Nephron progenitor cell (in vitro differentiated cells): ENCODE measurements around the gene ASB13.

Experiments used
- DNase-seq: peaks from one replicate; pipeline ENCODE4 v3.0.0; 2021
- H3K27ac Mint-ChIP-seq: 2 replicates; pipeline ENCODE4 v1.8.0; 2021; ENCODE audit warnings: mild to moderate bottlenecking, moderate library complexity, mixed read lengths
- H3K27me3 Mint-ChIP-seq: 2 replicates; pipeline ENCODE4 v1.8.0; 2021; ENCODE audit warnings: mild to moderate bottlenecking, low read depth, mixed read lengths; ENCODE audit not compliant: poor library complexity
- H3K36me3 Mint-ChIP-seq: 2 replicates; pipeline ENCODE4 v1.8.0; 2021; ENCODE audit warnings: low read depth, mixed read lengths
- H3K4me1 Mint-ChIP-seq: 2 replicates; pipeline ENCODE4 v1.8.0; 2021; ENCODE audit warnings: mixed read lengths
- H3K4me3 Mint-ChIP-seq: 2 replicates; pipeline ENCODE4 v1.8.0; 2021; ENCODE audit warnings: mild to moderate bottlenecking, moderate library complexity, mixed read lengths
- H3K9me3 Mint-ChIP-seq: 2 replicates; pipeline ENCODE4 v1.8.0; 2021; ENCODE audit warnings: mild to moderate bottlenecking, moderate library complexity, mixed read lengths
- TF ChIP-seq, protein P1 (sequence below): fragments of 200-600 bp; sonication (generic); IDR thresholded peaks from 2 replicates; pipeline ENCODE4 v1.5.0; 2021; ENCODE audit warnings: antibody characterized with exemption

ASB13 gene

GRCh38 chr10:5606864-5607263, 59.5 kb downstream of the ASB13 start:
- no peaks in the 10 kb centered on the region for H3K27me3 Mint-ChIP-seq
- H3K4me1 Mint-ChIP-seq: peaks cover 32% of the 10 kb centered on the region
- no peak for DNase-seq
- no peak overlapping the region for H3K4me3 Mint-ChIP-seq
- peaks cover 6% of the 10 kb centered on the region for H3K9me3 Mint-ChIP-seq
- no peak overlapping the region for H3K27ac Mint-ChIP-seq
- no peaks in the 10 kb centered on the region for H3K36me3 Mint-ChIP-seq
- TF ChIP-seq, protein P1, sequence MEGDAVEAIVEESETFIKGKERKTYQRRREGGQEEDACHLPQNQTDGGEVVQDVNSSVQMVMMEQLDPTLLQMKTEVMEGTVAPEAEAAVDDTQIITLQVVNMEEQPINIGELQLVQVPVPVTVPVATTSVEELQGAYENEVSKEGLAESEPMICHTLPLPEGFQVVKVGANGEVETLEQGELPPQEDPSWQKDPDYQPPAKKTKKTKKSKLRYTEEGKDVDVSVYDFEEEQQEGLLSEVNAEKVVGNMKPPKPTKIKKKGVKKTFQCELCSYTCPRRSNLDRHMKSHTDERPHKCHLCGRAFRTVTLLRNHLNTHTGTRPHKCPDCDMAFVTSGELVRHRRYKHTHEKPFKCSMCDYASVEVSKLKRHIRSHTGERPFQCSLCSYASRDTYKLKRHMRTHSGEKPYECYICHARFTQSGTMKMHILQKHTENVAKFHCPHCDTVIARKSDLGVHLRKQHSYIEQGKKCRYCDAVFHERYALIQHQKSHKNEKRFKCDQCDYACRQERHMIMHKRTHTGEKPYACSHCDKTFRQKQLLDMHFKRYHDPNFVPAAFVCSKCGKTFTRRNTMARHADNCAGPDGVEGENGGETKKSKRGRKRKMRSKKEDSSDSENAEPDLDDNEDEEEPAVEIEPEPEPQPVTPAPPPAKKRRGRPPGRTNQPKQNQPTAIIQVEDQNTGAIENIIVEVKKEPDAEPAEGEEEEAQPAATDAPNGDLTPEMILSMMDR: no peak

DNA sequence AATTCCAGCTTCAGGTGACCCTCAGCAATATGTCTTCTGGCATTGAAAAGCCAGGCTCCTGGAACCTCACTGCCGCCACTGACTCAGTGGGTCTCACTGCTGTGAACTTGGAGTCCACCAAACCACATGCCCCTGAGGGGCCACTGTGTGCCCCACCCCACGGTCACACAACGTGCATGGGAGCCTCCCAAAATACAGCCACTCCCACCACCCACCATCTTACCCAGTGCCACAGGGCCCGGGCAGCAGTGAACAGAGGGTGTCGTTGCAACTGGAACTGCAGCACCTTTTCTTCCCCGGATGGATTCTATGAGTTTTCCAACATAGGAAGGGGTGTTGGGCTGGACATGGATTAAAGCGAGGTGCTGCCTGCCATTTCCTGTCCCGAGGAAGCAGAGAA, 60.1 kb downstream of the ASB13 start:
- no peak overlapping the region for H3K4me3 Mint-ChIP-seq
- H3K27me3 Mint-ChIP-seq: no peaks in the 10 kb centered on the region
- H3K36me3 Mint-ChIP-seq: no peaks in the 10 kb centered on the region
- H3K27ac Mint-ChIP-seq: no peak overlapping the region
- TF ChIP-seq, protein P1: no peak
- peaks cover 32% of the 10 kb centered on the region for H3K4me1 Mint-ChIP-seq
- H3K9me3 Mint-ChIP-seq: peaks cover 6% of the 10 kb centered on the region
- no peak for DNase-seq

GRCh38 chr10:5604961-5605360, 61.4 kb downstream of the ASB13 start:
- H3K4me3 Mint-ChIP-seq: no peak overlapping the region
- peaks cover 4% of the 10 kb centered on the region for H3K27me3 Mint-ChIP-seq
- TF ChIP-seq, protein P1: no peak
- H3K27ac Mint-ChIP-seq: no peak overlapping the region
- H3K9me3 Mint-ChIP-seq: peaks cover 6% of the 10 kb centered on the region
- peaks cover 30% of the 10 kb centered on the region for H3K4me1 Mint-ChIP-seq
- DNase-seq: no peak
- H3K36me3 Mint-ChIP-seq: no peaks in the 10 kb centered on the region

GRCh38 chr10:5604236-5604925, 62.0 kb downstream of the ASB13 start:
- H3K27me3 Mint-ChIP-seq: peaks cover 4% of the 10 kb centered on the region
- TF ChIP-seq, protein P1: no peak
- H3K36me3 Mint-ChIP-seq: no peaks in the 10 kb centered on the region
- H3K4me3 Mint-ChIP-seq: no peak overlapping the region
- H3K9me3 Mint-ChIP-seq: peaks cover 6% of the 10 kb centered on the region
- H3K27ac Mint-ChIP-seq: peak overlapping the region; percentile 29
- peaks cover 28% of the 10 kb centered on the region for H3K4me1 Mint-ChIP-seq
- DNase-seq: no peak

GRCh38 chr10:5603848-5604170, 62.6 kb downstream of the ASB13 start:
- H3K4me3 Mint-ChIP-seq: no peak overlapping the region
- no peaks in the 10 kb centered on the region for H3K36me3 Mint-ChIP-seq
- TF ChIP-seq, protein P1: no peak
- H3K27ac Mint-ChIP-seq: no peak overlapping the region
- peaks cover 32% of the 10 kb centered on the region for H3K4me1 Mint-ChIP-seq
- H3K9me3 Mint-ChIP-seq: peaks cover 6% of the 10 kb centered on the region
- no peak for DNase-seq
- H3K27me3 Mint-ChIP-seq: peaks cover 4% of the 10 kb centered on the region
